T-cell (primary cell): ENCODE results near the gene AASDH. TPM values are rescaled to one million over a fixed set of nuclear protein-coding genes. Genes with fewer than 3 reads are reported as not detected.

ENCODE experiments used
- ATAC-seq, 4 experiments: fragments of 200-7000 bp in 3 of 4; fragments of 150-1000 bp in 1 of 4; cut with Tn5 transposase; replicated peaks in 1 of 4; 1 replicate in 3 of 4; 2 replicates in 1 of 4; pipeline ENCODE4 v1.10.0; 2021; ENCODE audit warnings: moderate library complexity in 3 of 4, mild to moderate bottlenecking in 2 of 4, moderate number of reproducible peaks in 1 of 4
- CTCF ChIA-PET, 2 donors: fragments of 300-600 bp; sonication (Branson Sonifier 250); formaldehyde crosslinking; loops; one replicate each; lab custom pipeline; 2022; ENCODE audit warnings: antibody characterized with exemption in 2 of 2; lab: Charles Lee
- POLR2A ChIA-PET, 2 donors: fragments of 300-600 bp; sonication (Branson Sonifier 250); formaldehyde crosslinking; loops; one replicate each; lab custom pipeline; 2022; ENCODE audit warnings: antibody characterized with exemption in 2 of 2; lab: Charles Lee
- DNase-seq, 35 experiments: peaks; one replicate each; pipeline versions ENCODE4 v3.0.0 to v3.0.0-alpha.2; 2013 to 2023
- H3K27ac ChIP-seq: one replicate; pipeline ENCODE4 v1.5.1; 2013; ENCODE audit warnings: low read length
- H3K27me3 ChIP-seq, 2 experiments: replicated peaks in 1 of 2; 1 replicate in 1 of 2; 2 replicates in 1 of 2; pipeline versions ENCODE4 v1.6.1 to v1.7.0; 2013; ENCODE audit warnings: low read length in 1 of 2, mixed read lengths in 1 of 2; ENCODE audit not compliant: control insufficient read depth in 2 of 2, insufficient read depth in 2 of 2; ENCODE audit errors: extremely low read depth in 1 of 2
- H3K36me3 ChIP-seq, 2 donors: 1 replicate in 1 of 2; 2 replicates in 1 of 2; pipeline versions ENCODE4 v1.6.1 to v1.7.0; 2013; ENCODE audit warnings: low read length in 1 of 2; ENCODE audit not compliant: control insufficient read depth in 2 of 2, insufficient read depth in 1 of 2; ENCODE audit errors: extremely low read depth in 1 of 2
- H3K4me1 ChIP-seq, 2 experiments: 1 replicate in 1 of 2; 2 replicates in 1 of 2; pipeline versions ENCODE4 v1.6.1 to v1.7.0; 2013; ENCODE audit warnings: low read length in 2 of 2, mixed read lengths in 1 of 2; ENCODE audit not compliant: insufficient read depth in 2 of 2, control insufficient read depth in 1 of 2; ENCODE audit errors: extremely low read depth in 1 of 2
- H3K4me3 ChIP-seq, 2 donors: 1 replicate in 1 of 2; 2 replicates in 1 of 2; pipeline versions ENCODE4 v1.5.1 to v1.7.0; 2013; ENCODE audit warnings: mild to moderate bottlenecking in 2 of 2, low read length in 1 of 2, moderate library complexity in 1 of 2; ENCODE audit not compliant: control insufficient read depth in 1 of 2; ENCODE audit errors: extremely low read depth in 1 of 2
- H3K9me3 ChIP-seq: 2 replicates; pipeline ENCODE4 v1.7.0; 2013
- H3K27ac Mint-ChIP-seq, 2 donors: one replicate each; pipeline ENCODE4 v1.8.0; 2020 to 2021; ENCODE audit warnings: mild to moderate bottlenecking in 2 of 2, mixed read lengths in 2 of 2
- H3K27me3 Mint-ChIP-seq, 2 donors: one replicate each; pipeline ENCODE4 v1.8.0; 2021 to 2022; ENCODE audit warnings: mixed read lengths in 2 of 2
- H3K36me3 Mint-ChIP-seq: one replicate; pipeline ENCODE4 v1.8.0; 2021; ENCODE audit warnings: mixed read lengths
- H3K4me1 Mint-ChIP-seq, 3 donors: one replicate each; pipeline ENCODE4 v1.8.0; 2020 to 2022; ENCODE audit warnings: mixed read lengths in 3 of 3, mild to moderate bottlenecking in 1 of 3
- H3K4me3 Mint-ChIP-seq, 3 donors: one replicate each; pipeline ENCODE4 v1.8.0; 2020 to 2022; ENCODE audit warnings: mild to moderate bottlenecking in 3 of 3, mixed read lengths in 3 of 3, moderate library complexity in 3 of 3
- H3K9me3 Mint-ChIP-seq, 3 donors: one replicate each; pipeline ENCODE4 v1.8.0; 2020 to 2022; ENCODE audit warnings: mixed read lengths in 3 of 3
- WGBS: methylation state at CpG from one replicate; pipeline ENCODE4 v1.1.5; 2013; ENCODE audit warnings: missing lambda C conversion rate; ENCODE audit not compliant: insufficient coverage; 5-methylcytosine and 5-hydroxymethylcytosine counted together
- total RNA-seq, 35 experiments: library from RNA in 6 of 35; stranded (reverse) in 6 of 35; fragments of 120-200 nt in 1 of 35; gene quantifications; one replicate each; pipeline versions ENCODE4 v1.2.1 to v1.2.4 and lab custom pipeline; 2013 to 2026

The AASDH gene
- total RNA-seq, 5 donors from 2014 or later (not counting 1 experiment from before 2014, with no cell fraction given) = 13.3 to 17.7 (median 16.0) TPM

DNA sequence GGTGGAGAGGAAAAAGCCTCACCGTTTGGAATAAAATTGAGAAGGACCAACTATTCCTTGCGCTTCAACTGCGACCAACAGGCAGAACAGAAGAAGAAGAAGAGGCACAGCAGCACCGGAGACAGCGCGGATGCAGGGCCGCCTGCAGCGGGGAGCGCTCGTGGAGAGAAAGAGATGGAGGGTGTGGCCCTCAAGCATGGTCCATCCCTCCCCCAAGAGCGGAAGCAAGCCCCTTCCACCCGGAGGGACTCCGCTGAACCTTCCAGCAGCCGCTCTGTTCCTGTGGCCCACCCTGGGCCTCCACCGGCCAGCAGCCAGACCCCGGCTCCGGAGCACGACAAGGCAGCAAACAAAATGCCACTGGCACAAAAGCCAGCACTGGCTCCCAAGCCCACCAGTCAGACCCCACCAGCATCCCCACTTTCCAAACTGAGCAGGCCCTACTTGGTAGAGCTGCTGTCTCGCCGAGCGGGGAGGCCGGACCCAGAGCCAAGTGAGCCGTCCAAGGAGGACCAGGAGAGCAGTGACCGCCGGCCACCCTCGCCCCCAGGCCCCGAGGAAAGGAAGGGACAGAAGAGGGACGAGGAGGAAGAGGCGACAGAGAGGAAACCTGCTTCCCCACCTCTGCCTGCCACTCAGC, 71.2 kb downstream of the AASDH start:
- Mint-ChIP-seq H3K27me3 (no peaks in the 10 kb centered on the region), H3K4me1 (no peaks in the 10 kb centered on the region), H3K4me3 (no peak overlapping the region), H3K9me3 (no peaks in the 10 kb centered on the region), H3K36me3 (no peaks in the 10 kb centered on the region), H3K27ac (no peak overlapping the region)
- Histone ChIP-seq H3K4me3 (no peak overlapping the region), H3K27ac (no peak overlapping the region), H3K4me1 (no peaks in the 10 kb centered on the region), H3K27me3 (peaks cover 0 to 4% of the 10 kb centered on the region in 2 experiments), H3K36me3 (no peaks in the 10 kb centered on the region), H3K9me3 (no peaks in the 10 kb centered on the region)
- DNase-seq = no peak
- ATAC-seq = no peak
- ChIA-PET POLR2A (no interaction called here), CTCF (no interaction called here)
- WGBS = 91% methylated on average over 14 of the region's 29 CpGs

DNA sequence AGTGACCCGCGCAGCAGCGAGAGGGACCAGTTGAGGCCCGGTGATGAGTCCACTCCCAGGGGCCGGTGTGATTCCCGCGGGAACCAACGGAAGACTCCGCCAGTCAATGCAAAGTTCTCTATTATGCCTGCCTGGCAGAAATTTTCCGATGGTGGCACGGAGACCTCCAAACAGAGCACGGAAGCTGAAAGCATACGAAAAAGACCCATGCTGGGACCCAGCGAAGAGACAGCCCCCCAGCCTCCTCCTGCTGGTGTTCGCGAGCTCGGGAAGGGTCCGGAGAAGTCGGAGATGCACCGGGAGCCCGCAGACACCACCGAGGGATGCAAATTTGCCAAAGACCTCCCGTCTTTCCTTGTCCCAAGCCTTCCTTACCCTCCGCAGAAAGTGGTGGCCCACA, 71.7 kb downstream of the AASDH start:
- Histone ChIP-seq H3K27ac (no peak overlapping the region), H3K9me3 (no peaks in the 10 kb centered on the region), H3K36me3 (no peaks in the 10 kb centered on the region), H3K27me3 (peaks cover 0 to 2% of the 10 kb centered on the region in 2 experiments), H3K4me1 (no peaks in the 10 kb centered on the region), H3K4me3 (no peak overlapping the region)
- Mint-ChIP-seq H3K27ac (no peak overlapping the region), H3K27me3 (no peaks in the 10 kb centered on the region), H3K9me3 (no peaks in the 10 kb centered on the region), H3K4me1 (no peaks in the 10 kb centered on the region), H3K4me3 (no peak overlapping the region), H3K36me3 (no peaks in the 10 kb centered on the region)
- ChIA-PET POLR2A (no interaction called here), CTCF (no interaction called here)
- ATAC-seq (no peak), DNase-seq (no peak)
- WGBS = 91% methylated on average over 22 of the region's 24 CpGs

- WGBS = 96% methylated on average over 27 of the region's 29 CpGs
- DNase-seq (no peak), ATAC-seq (no peak)
- ChIA-PET CTCF (no interaction called here), POLR2A (no interaction called here)
- H3K36me3 ChIP-seq = no peaks in the 10 kb centered on the region
- Mint-ChIP-seq H3K9me3 (no peaks in the 10 kb centered on the region), H3K4me3 (no peak overlapping the region), H3K4me1 (no peaks in the 10 kb centered on the region), H3K36me3 (no peaks in the 10 kb centered on the region), H3K27me3 (no peaks in the 10 kb centered on the region), H3K27ac (no peak overlapping the region)
- no peak overlapping the region for H3K4me3 ChIP-seq
- peaks cover 0 to 2% of the 10 kb centered on the region in 2 experiments for H3K27me3 ChIP-seq
- H3K27ac ChIP-seq = no peak overlapping the region
- H3K4me1 ChIP-seq = no peaks in the 10 kb centered on the region
- no peaks in the 10 kb centered on the region for H3K9me3 ChIP-seq
Measured at GRCh38 chr4:56315041-56315440, 72.2 kb downstream of the AASDH start.

GRCh38 chr4:56314207-56314915, 72.9 kb downstream of the AASDH start:
- no peaks in the 10 kb centered on the region for H3K9me3 ChIP-seq
- H3K27me3 ChIP-seq = peaks cover 0 to 2% of the 10 kb centered on the region in 2 experiments
- 92% methylated on average over 45 of the region's 50 CpGs for WGBS
- CTCF ChIA-PET = no interaction called here
- DNase-seq (no peak), ATAC-seq (no peak)
- no peak overlapping the region for H3K27ac Mint-ChIP-seq
- no peaks in the 10 kb centered on the region for H3K9me3 Mint-ChIP-seq
- H3K36me3 Mint-ChIP-seq = no peaks in the 10 kb centered on the region
- POLR2A ChIA-PET = no interaction called here
- no peak overlapping the region for H3K4me3 ChIP-seq
- no peaks in the 10 kb centered on the region for H3K4me1 ChIP-seq
- H3K4me1 Mint-ChIP-seq = no peaks in the 10 kb centered on the region
- H3K27ac ChIP-seq = no peak overlapping the region
- no peak overlapping the region for H3K4me3 Mint-ChIP-seq
- H3K27me3 Mint-ChIP-seq = no peaks in the 10 kb centered on the region
- H3K36me3 ChIP-seq = no peaks in the 10 kb centered on the region

DNA sequence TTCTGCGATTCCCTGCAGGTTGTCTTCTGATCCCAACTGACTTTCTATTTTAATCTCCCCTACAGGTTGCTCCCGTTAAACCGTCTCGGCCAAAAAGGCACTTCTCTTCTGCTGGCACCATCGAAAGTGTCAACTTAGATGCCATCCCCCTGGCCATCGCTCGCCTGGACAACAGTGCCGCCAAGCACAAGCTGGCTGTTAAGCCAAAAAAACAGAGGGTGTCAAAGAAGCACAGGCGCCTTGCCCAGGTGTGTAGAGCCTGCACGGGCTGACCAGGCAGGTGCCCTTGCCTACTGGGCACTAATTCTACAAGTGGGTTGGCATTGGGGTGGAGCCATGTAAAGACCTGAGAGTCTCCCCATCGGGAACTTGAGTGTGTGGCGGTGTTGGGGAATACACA, 74.2 kb downstream of the AASDH start:
- Mint-ChIP-seq H3K27ac (no peak overlapping the region), H3K9me3 (no peaks in the 10 kb centered on the region), H3K36me3 (no peaks in the 10 kb centered on the region), H3K4me3 (no peak overlapping the region), H3K27me3 (no peaks in the 10 kb centered on the region), H3K4me1 (no peaks in the 10 kb centered on the region)
- H3K27me3 ChIP-seq = peaks cover 0 to 2% of the 10 kb centered on the region in 2 experiments
- no peaks in the 10 kb centered on the region for H3K36me3 ChIP-seq
- 93% methylated on average over 12 of the region's 12 CpGs for WGBS
- no peak for DNase-seq
- H3K9me3 ChIP-seq = no peaks in the 10 kb centered on the region
- no peak overlapping the region for H3K27ac ChIP-seq
- no peaks in the 10 kb centered on the region for H3K4me1 ChIP-seq
- no peak for ATAC-seq
- POLR2A ChIA-PET = no interaction called here
- CTCF ChIA-PET = no interaction called here
- no peak overlapping the region for H3K4me3 ChIP-seq

GRCh38 chr4:56311299-56311975, 75.9 kb downstream of the AASDH start:
- Mint-ChIP-seq H3K4me3 (no peak overlapping the region), H3K4me1 (no peaks in the 10 kb centered on the region), H3K27me3 (no peaks in the 10 kb centered on the region), H3K36me3 (no peaks in the 10 kb centered on the region), H3K9me3 (no peaks in the 10 kb centered on the region), H3K27ac (no peak overlapping the region)
- ChIA-PET CTCF (interaction anchor here in 1 of 2 donors (0.6 kb wide), 1 partner anchor 67 kb away, joined by 3 read pairs; no protein-coding TSS in a partner anchor), POLR2A (no interaction called here)
- Histone ChIP-seq H3K4me3 (no peak overlapping the region), H3K27ac (no peak overlapping the region), H3K9me3 (no peaks in the 10 kb centered on the region), H3K36me3 (no peaks in the 10 kb centered on the region), H3K27me3 (no peaks in the 10 kb centered on the region), H3K4me1 (no peaks in the 10 kb centered on the region)
- DNase-seq = no peak
- ATAC-seq = no peak
- 87% methylated on average over 3 of the region's 7 CpGs for WGBS
